ENCODE results near the gene MYL10. TPM values are rescaled to one million over a fixed set of nuclear protein-coding genes. Genes with fewer than 3 reads are reported as not detected.

The MYL10 gene
- not detected in 2 replicates for total RNA-seq (ENCODE audit: low replicate concordance)

GRCh38 chr7:101629171-101629570, at the start of gene MYL10:
Gene MYL10, minus strand, starts transcription at chr7:101629296. Its CDS starts 178 bp downstream, at chr7:101629118.

Other genes starting within 250 kb of the MYL10 start
- gene CUX1, start 188.3 kb upstream of the MYL10 start, total RNA-seq (ENCODE audit: low replicate concordance), result 33.8 and 56.0 TPM in 2 replicates